ENCODE results near the gene BICRA.

Gene BICRA

DNA sequence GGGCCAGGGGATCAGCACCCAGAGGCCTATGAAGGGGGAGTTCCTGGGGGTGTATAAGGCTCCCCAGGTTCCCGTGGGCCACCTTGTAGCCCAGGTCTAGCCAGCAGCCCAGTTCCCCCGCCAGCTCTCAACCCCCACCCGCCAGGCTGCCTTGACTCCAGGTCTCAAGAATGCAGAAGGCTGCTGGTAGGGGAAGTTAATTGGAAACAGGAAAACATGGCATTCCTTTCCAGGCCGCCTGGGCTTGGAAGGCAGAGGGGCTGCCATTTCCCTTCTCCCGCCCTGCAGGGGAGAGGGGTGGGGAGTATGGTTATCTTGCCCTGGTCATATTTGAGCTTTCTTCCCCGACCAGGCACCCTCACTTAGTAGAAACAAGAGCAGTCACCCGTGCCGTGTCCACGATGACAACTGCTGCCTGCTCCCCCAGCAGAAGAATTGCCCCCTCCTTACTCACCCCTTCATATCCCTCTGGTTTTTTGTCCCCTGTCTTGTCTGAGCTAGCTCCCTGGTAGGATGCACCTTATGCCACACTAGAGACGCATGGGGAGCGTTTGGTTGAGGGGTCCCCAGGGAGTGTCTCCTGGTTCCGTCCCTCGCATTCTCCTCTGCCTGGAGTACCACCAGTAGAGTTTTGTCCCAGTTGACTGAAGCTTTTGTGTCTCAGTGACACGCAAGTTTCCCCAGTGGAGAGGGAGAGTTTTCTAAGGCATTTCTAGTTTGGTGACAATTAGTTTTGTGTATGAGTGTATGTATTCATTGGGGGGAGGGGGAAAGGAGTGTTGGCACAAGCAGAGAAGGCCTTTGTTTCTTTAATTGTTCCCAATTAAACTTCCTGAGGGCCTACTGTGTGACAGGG, 4.5 kb downstream of the BICRA start:
- TF ChIP-seq, protein P1, sequence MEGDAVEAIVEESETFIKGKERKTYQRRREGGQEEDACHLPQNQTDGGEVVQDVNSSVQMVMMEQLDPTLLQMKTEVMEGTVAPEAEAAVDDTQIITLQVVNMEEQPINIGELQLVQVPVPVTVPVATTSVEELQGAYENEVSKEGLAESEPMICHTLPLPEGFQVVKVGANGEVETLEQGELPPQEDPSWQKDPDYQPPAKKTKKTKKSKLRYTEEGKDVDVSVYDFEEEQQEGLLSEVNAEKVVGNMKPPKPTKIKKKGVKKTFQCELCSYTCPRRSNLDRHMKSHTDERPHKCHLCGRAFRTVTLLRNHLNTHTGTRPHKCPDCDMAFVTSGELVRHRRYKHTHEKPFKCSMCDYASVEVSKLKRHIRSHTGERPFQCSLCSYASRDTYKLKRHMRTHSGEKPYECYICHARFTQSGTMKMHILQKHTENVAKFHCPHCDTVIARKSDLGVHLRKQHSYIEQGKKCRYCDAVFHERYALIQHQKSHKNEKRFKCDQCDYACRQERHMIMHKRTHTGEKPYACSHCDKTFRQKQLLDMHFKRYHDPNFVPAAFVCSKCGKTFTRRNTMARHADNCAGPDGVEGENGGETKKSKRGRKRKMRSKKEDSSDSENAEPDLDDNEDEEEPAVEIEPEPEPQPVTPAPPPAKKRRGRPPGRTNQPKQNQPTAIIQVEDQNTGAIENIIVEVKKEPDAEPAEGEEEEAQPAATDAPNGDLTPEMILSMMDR (IDR thresholded peaks at IDR 0.05; ENCODE audit: insufficient read depth, low read depth, low read length, missing control alignments), result no peak
- H3K4me3 ChIP-seq (ENCODE audit: low read length), result no peak overlapping the region
- DNase-seq (ENCODE audit: low read depth), result no peak

GRCh38 chr19:47614021-47614295, 5.0 kb downstream of the BICRA start:
- DNase-seq (ENCODE audit: low read depth), result no peak
- TF ChIP-seq, protein P1 (IDR thresholded peaks at IDR 0.05; ENCODE audit: insufficient read depth, low read depth, low read length, missing control alignments), result no peak
- H3K4me3 ChIP-seq (ENCODE audit: low read length), result no peak overlapping the region

GRCh38 chr19:47614559-47614958, 5.6 kb downstream of the BICRA start:
- DNase-seq (ENCODE audit: low read depth), result no peak
- H3K4me3 ChIP-seq (ENCODE audit: low read length), result no peak overlapping the region
- TF ChIP-seq, protein P1 (IDR thresholded peaks at IDR 0.05; ENCODE audit: insufficient read depth, low read depth, low read length, missing control alignments), result no peak

GRCh38 chr19:47615230-47615629, 6.3 kb downstream of the BICRA start:
- TF ChIP-seq, protein P1 (IDR thresholded peaks at IDR 0.05; ENCODE audit: insufficient read depth, low read depth, low read length, missing control alignments), result no peak
- no peak overlapping the region for H3K4me3 ChIP-seq (ENCODE audit: low read length)
- no peak for DNase-seq (ENCODE audit: low read depth)

GRCh38 chr19:47615714-47616113, 6.8 kb downstream of the BICRA start:
- no peak for DNase-seq (ENCODE audit: low read depth)
- TF ChIP-seq, protein P1 (IDR thresholded peaks at IDR 0.05; ENCODE audit: insufficient read depth, low read depth, low read length, missing control alignments), result no peak
- no peak overlapping the region for H3K4me3 ChIP-seq (ENCODE audit: low read length)

DNA sequence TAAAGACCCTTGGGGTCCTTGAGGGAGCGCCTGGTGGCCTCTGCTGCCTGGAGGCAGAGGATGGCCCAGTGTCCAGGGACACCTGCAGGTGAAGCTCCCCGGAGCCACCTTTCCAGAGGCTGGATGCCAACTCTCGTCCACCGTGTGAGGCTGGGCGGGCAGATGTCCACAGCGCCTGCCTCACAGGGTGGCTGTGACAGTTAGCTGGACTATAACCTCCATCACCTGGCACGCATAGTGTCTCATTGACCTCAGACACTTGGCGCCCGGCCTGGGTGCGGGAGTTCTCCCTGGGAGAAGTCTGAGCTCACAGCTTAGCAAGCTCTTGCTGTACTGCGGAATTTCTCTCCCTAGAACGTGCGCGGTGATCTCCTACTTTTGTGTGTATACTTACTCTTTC, 9.8 kb downstream of the BICRA start:
- DNase-seq (ENCODE audit: low read depth), result no peak
- TF ChIP-seq, protein P1 (IDR thresholded peaks at IDR 0.05; ENCODE audit: insufficient read depth, low read depth, low read length, missing control alignments), result no peak

DNA sequence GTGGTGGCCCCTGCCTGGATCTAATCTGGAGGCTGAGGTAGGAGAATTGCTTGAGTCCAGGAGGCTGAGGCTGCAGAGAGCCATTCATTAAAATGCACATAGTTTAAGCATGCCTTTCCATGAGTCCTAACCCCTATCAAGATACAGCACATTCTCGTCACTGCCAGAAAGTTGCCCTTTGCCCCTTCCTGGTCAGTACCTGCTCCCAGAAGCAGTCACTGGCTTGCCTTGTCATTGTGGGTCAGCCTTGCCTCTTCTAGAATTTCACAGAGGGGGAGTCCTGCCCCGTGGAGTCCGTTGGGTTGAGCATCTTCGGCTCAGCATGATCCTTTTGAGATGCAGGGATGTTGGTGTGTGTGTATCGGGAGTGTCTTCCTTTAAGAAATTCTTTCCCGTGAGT, 10.8 kb downstream of the BICRA start:
- H3K4me3 ChIP-seq (ENCODE audit: low read length), result no peak overlapping the region

More for the DNA sequence above, 9.8 kb downstream of the BICRA start:
- no peak overlapping the region for H3K4me3 ChIP-seq (ENCODE audit: low read length)

More for the DNA sequence above, 10.8 kb downstream of the BICRA start:
- TF ChIP-seq, protein P1 (IDR thresholded peaks at IDR 0.05; ENCODE audit: insufficient read depth, low read depth, low read length, missing control alignments), result no peak
- no peak for DNase-seq (ENCODE audit: low read depth)
